IPS DF 6.9 (cell line): ENCODE results near the gene ZNF705A.
"Not testable (repeated sequence)": the region's sequence is repeated elsewhere in the genome, so short reads cannot be mapped to it uniquely, and the experiment has no call there.

ENCODE experiments used
- DNase-seq: peaks from one replicate; pipeline ENCODE4 v3.0.0-alpha.2; 2013; ENCODE audit warnings: low read depth, low spot score
- H3K27ac ChIP-seq: one replicate; pipeline ENCODE4 v1.5.1; 2013; ENCODE audit warnings: low read length, control low read depth
- H3K27me3 ChIP-seq: 2 replicates; pipeline ENCODE4 v1.6.1; 2013; ENCODE audit warnings: mild to moderate bottlenecking, low read length; ENCODE audit not compliant: control insufficient read depth, insufficient read depth
- H3K36me3 ChIP-seq: 2 replicates; pipeline ENCODE4 v1.6.1; 2013; ENCODE audit warnings: low read length; ENCODE audit not compliant: control insufficient read depth, insufficient read depth
- H3K4me1 ChIP-seq: 2 replicates; pipeline ENCODE4 v1.6.1; 2013; ENCODE audit warnings: low read length; ENCODE audit not compliant: control insufficient read depth, insufficient read depth
- H3K4me3 ChIP-seq: 2 replicates; pipeline ENCODE4 v1.5.1; 2013; ENCODE audit warnings: mild to moderate bottlenecking, low read length
- H3K9me3 ChIP-seq: 2 replicates; pipeline ENCODE4 v1.6.1; 2013; ENCODE audit warnings: low read length, inconsistent platforms; ENCODE audit not compliant: control insufficient read depth, insufficient read depth
- WGBS: extraction: QIAGEN DNeasy Blood & Tissue Kit; methylation state at CpG from one replicate; pipeline ENCODE4 v1.1.7; 2013; ENCODE audit warnings: mixed read lengths, missing lambda C conversion rate; ENCODE audit not compliant: insufficient read length, insufficient coverage; 5-methylcytosine and 5-hydroxymethylcytosine counted together

The ZNF705A gene

DNA sequence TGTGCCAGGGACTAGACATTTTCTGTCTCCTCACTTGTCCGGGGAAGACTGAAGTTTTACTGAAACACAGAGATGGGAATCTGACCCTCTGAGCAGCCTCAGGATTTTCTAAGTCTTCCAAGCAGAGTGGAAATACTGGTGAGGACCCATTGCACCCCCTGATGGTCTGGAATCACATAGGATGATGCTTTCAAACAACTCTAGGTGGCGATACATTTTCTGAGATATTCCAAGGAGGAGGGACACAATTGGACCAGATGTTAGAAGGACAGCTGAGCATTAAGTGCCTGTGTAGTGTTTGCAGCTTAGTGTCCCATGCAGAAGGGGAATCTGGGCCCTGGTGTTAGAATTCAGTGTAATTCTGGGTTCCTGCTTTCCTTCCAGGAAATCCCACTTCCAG lies 31.3 kb downstream of the ZNF705A start:
- H3K27ac ChIP-seq, H3K9me3 ChIP-seq, H3K36me3 ChIP-seq, H3K4me1 ChIP-seq, H3K27me3 ChIP-seq, H3K4me3 ChIP-seq, DNase-seq: not testable (repeated sequence)
- WGBS = no CpG with 5 or more reads among the region's 2 CpGs

DNA sequence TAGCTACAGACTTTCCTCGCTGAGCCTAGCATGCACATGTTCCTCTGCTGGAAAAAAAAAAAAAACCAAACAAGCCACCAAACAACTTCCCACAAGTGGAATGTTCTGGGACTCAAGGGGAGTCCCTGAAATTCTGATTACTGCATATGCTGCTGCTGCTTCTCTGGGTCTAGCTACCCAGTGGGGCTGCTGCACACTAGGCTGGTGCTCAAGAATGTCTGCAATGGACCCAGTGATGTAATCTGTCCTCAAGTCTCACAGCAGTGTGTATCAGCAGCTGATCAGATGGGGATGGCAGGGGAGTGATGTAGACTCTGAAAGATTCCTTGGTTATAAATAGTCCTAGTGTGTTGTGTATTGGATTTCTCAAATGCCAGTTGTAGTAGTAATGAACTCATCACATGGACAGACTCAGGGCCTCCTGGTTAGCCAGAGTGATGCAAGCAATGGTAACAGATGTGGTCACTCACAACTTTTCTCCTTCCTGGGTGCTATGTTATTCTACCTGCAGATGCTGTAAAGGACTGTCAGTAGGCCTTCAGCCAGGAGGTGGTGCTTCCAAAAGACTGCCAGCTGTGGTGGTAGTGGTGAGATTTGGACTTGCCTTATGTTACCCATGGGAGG lies 41.0 kb downstream of the ZNF705A start:
- not testable (repeated sequence) for H3K4me1 ChIP-seq, H3K36me3 ChIP-seq, DNase-seq, H3K4me3 ChIP-seq, H3K9me3 ChIP-seq, H3K27ac ChIP-seq, H3K27me3 ChIP-seq
- WGBS = no CpG with 5 or more reads among the region's 1 CpG

DNA sequence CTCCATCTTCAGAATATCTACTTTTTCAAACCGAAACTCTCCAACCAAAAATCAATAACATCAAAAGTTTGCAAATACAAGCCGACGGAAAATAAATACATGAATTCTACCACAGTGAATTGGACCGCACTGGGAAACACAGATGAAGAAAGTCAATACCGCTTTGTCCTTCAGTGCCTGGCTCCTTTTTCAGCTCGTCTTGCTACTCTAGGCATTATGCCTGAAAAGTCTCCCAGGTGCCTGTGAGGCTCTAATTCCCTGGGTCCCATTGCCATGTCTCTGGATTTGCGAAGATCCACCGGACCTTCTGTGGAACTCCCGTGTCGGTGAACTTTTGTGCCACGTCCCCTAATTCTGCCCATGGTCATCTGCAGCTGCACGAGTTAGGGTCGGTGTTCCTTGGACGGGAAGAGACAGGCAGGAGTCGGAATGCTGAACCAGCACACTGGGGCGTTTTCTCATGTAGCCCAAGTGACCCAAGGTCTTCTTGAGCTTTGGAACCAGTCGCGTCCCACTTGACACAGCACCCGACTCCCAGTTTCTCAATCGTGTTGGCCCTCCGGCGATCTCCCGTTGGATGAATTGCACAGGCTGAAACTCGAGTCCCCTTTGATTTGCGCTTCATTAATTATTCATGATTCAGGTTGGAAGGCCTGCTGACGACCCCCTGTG lies 62.0 kb downstream of the ZNF705A start:
- H3K27me3 ChIP-seq, H3K9me3 ChIP-seq, H3K4me3 ChIP-seq, H3K27ac ChIP-seq, DNase-seq, H3K36me3 ChIP-seq, H3K4me1 ChIP-seq: not testable (repeated sequence)
- no CpG with 5 or more reads among the region's 26 CpGs for WGBS

DNA sequence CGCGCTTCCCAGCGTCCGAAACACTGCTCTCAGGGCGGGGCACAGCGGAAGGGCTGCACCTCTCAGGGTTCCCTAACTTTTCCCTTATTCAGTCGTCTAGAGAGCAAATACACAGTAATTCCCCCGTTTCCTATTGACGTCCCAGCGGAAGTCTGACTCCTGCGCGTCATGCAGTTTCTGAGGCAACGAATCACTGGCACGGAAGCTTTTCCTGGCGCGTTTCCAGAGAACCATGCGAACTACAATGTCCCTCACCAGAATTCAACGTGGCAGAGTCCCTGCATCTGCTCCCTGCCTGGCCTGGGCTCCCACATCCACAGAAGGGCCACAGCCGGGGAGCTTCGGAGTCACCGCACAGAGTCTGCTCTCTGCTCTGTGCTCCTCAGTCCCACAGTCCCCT lies 64.6 kb downstream of the ZNF705A start:
- H3K27ac ChIP-seq, H3K36me3 ChIP-seq, H3K4me3 ChIP-seq, H3K27me3 ChIP-seq, H3K9me3 ChIP-seq, H3K4me1 ChIP-seq, DNase-seq: not testable (repeated sequence)
- WGBS = no CpG with 5 or more reads among the region's 21 CpGs

DNA sequence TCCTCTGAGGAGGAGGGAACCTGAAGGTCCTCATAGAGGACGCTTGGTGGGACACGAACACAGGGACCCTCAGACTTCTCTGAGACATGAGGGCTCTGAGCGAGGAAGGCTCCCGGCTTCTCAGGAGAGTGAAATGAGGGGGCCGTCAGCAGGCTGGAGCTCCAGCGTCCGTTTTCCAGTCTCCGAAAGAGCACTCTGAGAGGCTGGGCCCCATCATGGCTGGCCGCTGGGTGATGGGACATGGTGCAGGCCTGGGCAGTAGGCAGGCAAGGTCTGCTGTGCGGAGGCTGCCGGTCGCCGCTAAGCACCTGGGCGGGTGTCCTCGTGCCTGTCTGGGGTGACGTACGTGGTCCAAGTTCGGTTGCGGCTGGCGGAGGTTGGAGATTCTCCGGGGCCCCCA lies 65.0 kb downstream of the ZNF705A start:
- H3K4me3 ChIP-seq, H3K4me1 ChIP-seq, H3K27ac ChIP-seq, H3K36me3 ChIP-seq, H3K9me3 ChIP-seq, H3K27me3 ChIP-seq, DNase-seq: not testable (repeated sequence)
- no CpG with 5 or more reads among the region's 21 CpGs for WGBS

DNA sequence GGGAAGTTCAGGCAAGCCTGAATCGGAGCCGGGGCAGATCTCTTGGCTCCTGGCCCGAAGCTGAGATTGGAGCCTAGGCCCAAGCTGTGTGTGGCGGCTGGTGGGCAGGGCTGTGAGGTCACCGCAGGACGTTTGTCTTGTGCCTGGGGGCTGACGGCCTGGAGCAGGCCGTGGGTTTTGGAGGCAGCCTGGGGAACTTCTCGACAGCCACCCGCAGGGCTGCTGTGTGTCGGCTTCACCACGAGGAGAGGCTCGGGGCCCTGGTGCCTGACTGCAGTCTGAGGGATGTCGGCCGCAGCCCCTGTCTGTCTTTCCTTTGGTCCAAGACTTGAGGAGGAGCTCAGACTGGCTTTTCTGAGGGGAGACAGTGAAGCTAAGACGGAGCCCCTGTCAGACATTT lies 65.5 kb downstream of the ZNF705A start:
- not testable (repeated sequence) for H3K36me3 ChIP-seq, H3K27ac ChIP-seq, DNase-seq, H3K4me3 ChIP-seq, H3K4me1 ChIP-seq, H3K9me3 ChIP-seq, H3K27me3 ChIP-seq
- WGBS = no CpG with 5 or more reads among the region's 16 CpGs

DNA sequence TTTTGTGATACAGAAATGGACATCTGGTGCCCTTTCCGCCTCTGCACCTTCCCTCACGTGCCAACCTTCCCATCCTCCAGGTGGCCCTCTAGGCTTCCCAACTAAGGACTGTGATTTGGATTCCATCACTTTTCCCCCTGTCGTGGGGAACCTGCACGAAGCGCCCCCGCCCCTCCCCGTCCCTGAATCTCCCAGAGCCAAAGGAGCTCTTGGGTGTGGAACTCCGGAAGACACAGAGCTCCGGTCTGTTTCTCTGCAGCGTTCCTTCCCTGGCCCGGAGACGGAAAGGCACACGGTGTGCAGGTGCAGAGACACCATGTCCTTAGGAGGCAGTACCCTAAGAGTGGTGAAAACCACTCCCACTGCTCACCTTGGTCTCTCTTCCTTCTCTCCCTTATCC lies 66.8 kb downstream of the ZNF705A start:
- WGBS = no CpG with 5 or more reads among the region's 13 CpGs
- not testable (repeated sequence) for H3K27me3 ChIP-seq, H3K36me3 ChIP-seq, DNase-seq, H3K4me1 ChIP-seq, H3K4me3 ChIP-seq, H3K27ac ChIP-seq, H3K9me3 ChIP-seq

DNA sequence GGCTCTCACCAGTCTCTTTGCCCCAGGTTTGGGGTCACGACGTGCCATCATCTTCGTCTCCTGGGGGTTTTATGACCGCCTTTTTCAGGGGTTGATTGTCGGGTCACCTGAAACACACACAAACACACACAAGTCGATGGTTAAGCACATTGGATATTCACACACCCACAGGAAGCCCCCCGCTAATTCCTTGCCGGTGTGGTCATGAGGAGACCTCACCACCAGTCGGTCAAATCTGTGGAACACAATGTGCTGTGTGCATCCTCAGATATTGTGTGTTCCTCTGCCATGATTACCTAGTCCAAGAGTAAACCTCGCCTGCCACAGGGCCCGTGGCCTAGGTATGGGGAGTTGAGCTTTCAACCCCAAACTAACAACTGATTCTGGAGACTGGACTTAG lies 68.0 kb downstream of the ZNF705A start:
- DNase-seq, H3K4me1 ChIP-seq, H3K9me3 ChIP-seq, H3K4me3 ChIP-seq, H3K27me3 ChIP-seq, H3K27ac ChIP-seq, H3K36me3 ChIP-seq: not testable (repeated sequence)
- no CpG with 5 or more reads among the region's 11 CpGs for WGBS

DNA sequence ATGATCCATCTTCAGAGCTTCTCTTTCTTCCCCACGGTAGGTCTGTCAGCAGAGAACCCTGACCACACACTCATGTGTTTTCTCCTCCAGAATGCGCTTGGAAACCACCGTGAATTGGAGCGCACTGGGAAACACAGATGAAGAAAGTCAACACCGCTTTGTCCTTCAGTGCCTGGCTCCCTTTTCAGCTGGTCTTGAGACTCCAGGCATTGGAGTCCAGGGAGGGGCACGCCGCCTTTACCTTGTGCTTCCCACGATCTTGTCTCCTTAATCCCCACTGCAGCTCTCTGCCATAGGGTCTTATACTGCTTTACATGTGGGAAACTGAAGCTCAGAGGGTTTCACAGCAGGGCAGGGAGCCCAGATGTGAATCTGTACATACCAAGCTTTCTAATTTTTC lies 69.5 kb downstream of the ZNF705A start:
- H3K4me3 ChIP-seq = no peak overlapping the region
- no peak for DNase-seq
- no CpG with 5 or more reads among the region's 8 CpGs for WGBS
- H3K9me3 ChIP-seq = no peaks in the 10 kb centered on the region
- no peaks in the 10 kb centered on the region for H3K36me3 ChIP-seq
- H3K4me1 ChIP-seq = no peaks in the 10 kb centered on the region
- H3K27me3 ChIP-seq = no peaks in the 10 kb centered on the region
- no peak overlapping the region for H3K27ac ChIP-seq

DNA sequence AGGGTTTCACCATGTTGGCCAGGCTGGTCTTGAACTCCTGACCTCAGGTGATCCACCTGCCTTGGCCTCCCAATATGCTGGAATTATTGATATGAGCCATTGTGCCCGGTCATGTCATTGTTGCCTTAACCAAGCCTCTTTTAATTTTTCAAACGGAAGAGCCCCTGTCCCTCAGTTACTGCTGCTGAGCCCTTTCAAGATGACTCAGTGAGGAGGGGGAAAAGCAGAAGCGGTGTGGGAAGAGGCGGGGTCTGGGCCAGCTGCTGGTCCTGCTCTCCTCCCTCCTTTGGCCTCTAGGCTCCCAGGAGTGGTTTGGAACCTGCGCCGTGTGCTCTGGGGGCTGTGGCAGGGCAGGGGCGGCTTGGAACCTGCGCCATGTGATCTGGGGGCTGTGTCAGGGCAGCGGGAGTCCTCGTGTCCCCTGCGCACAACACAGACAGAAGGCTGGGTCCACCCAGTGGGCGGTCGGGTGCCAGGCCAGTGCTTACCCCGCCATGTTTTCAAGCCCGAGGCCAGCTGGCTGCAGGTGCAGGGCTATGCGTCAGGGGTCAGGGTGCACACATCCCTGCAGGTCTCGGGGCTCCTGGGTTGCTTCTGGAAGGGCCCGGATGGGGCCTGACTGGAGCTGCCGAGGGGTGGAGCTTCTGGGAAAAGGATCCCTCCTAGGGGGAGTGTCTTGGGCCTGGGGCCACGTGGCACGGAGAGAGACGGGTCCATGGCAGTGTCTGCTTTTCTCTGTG lies 70.3 kb downstream of the ZNF705A start, which contains the start of gene FAM90A1:
TSS of gene FAM90A1 (minus strand) at position 627 of the 740 bp plus-strand sequence. CDS start 2,786 bp downstream, outside the sequence.
- H3K9me3 ChIP-seq, H3K27ac ChIP-seq, H3K27me3 ChIP-seq, H3K4me1 ChIP-seq, H3K36me3 ChIP-seq, H3K4me3 ChIP-seq, DNase-seq: not testable (repeated sequence)
- WGBS = no CpG with 5 or more reads among the region's 22 CpGs
